GM19240 (cell line): ENCODE data around the gene GNL2.

ENCODE experiments used
- DNase-seq: peaks from one replicate; pipeline ENCODE4 v3.0.0; 2011; ENCODE audit warnings: low spot score; ENCODE audit not compliant: insufficient read length

Gene GNL2

GRCh38 chr1:37517569-37517968 is 78.2 kb downstream of the GNL2 start:
- no peak for DNase-seq
